ENCODE data around the gene FAM229B.

DNA sequence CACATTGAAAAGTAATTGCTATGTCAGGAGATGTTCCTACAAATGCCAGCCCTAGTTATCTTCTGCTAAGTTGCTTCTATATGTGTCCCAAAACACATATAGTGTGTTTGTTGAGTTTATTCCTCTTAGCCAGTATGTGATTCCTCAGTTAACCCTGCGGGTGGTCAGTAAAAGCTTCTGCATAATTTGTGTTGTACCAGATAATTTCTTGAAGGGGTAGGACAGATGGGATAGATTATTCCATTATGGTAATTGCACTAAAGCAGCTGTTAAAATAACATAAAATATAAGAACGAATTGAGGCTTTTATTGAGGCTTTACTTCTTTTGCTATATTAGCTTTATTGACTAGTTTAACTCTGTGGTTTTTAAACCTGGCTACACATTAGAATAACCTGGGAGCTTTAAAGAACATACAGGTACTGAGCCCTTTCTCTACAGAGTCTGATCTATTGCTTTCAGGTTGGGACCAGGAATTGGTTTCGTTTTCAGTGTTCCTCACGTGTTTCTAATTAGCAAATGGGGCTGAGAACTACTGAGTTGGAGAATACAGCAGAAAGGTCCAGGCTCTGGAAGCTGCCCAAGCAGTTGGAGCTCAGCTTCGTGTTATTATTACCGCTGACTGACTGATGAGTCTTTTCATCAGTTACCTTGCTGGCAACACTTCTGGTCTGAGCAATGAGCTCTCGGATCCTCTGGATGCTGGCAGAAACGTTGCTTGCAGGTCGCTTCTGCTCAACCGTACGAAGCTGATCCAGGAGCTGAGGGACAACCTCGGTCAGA is 56.9 kb downstream of the FAM229B start:
- TF ChIP-seq EZH2 (IDR thresholded peaks at IDR 0.05; ENCODE audit: borderline replicate concordance, low read depth, low read length) (no peak), ZNF133 (CRISPR knock-in tag; IDR thresholded peaks at IDR 0.05) (no peak), CEBPB (tag; IDR thresholded peaks at IDR 0.05) (no peak), FOS (IDR thresholded peaks at IDR 0.05; ENCODE audit: extremely low read depth, insufficient read length) (no peak), ETV6 (IDR thresholded peaks at IDR 0.05; ENCODE audit: borderline replicate concordance in 1 of 2, low read depth in 2 of 2, low read length in 1 of 2) (no peak), ETV6 (CRISPR knock-in tag; IDR thresholded peaks at IDR 0.05; ENCODE audit: borderline replicate concordance) (no peak), TBP (optimal IDR thresholded peaks at IDR 0.05; ENCODE audit: low read depth, low read length) (no peak), CHCHD3 (CRISPR knock-in tag; IDR thresholded peaks at IDR 0.05) (no peak), HDAC2 (IDR thresholded peaks at IDR 0.05) (no peak), CTCF (IDR thresholded peaks at IDR 0.05 in 2 of 3, conservative IDR thresholded peaks at IDR 0.05 in 1 of 3; ENCODE audit: insufficient read depth in 2 of 3, low read depth in 1 of 3, low read length in 3 of 3) (no peak)
